Measurements from ENCODE around the gene RANBP10. TPM values are rescaled to one million over a fixed set of nuclear protein-coding genes. Genes with fewer than 3 reads are reported as not detected.

The RANBP10 gene
- total RNA-seq, 1 experiment from 2014 or later = 15.6 TPM

- Histone ChIP-seq H3K4me1 (ENCODE audit: insufficient read depth, low read length) (0 out of 2 replicates have a peak, but pooled peaks cover 2% of the 10 kb centered on the region), H2BK120ac (ENCODE audit: low read depth, low read length, poor library complexity, severe bottlenecking) (no peak overlapping the region), H3K27me3 (ENCODE audit: insufficient read depth, low read length) (no peaks in the 10 kb centered on the region), H2BK5ac (ENCODE audit: insufficient read length, low read length) (no peak overlapping the region), H2AK5ac (ENCODE audit: insufficient read length, low read length) (no peak overlapping the region), H3K56ac (ENCODE audit: insufficient read length, low read depth, low read length) (no peak overlapping the region), H3K23ac (ENCODE audit: insufficient read length, low read depth, low read length) (no peak overlapping the region), H3K27ac (ENCODE audit: insufficient read length, low read depth, low read length) (no peak overlapping the region), H3K14ac (ENCODE audit: insufficient read depth, low read length) (no peak overlapping the region), H3K4me2 (ENCODE audit: insufficient read depth, insufficient read length, low read length) (no peak overlapping the region), H3K23me2 (ENCODE audit: insufficient read length, low read depth, low read length, poor library complexity, severe bottlenecking) (peaks cover under 1% of the 10 kb centered on the region), H2AFZ (ENCODE audit: low read length) (no peak overlapping the region), H3K4ac (ENCODE audit: low read depth, low read length) (no peak overlapping the region), H3T11ph (ENCODE audit: low read length) (no peak overlapping the region), H3K18ac (ENCODE audit: insufficient read length, low read depth, low read length) (no peak overlapping the region), H3K9ac (ENCODE audit: extremely low read depth, insufficient read length, low read length) (no peak overlapping the region), H4K20me1 (ENCODE audit: control insufficient read depth, insufficient read depth, insufficient read length) (no peaks in the 10 kb centered on the region), H2BK20ac (ENCODE audit: low read depth, low read length, poor library complexity, severe bottlenecking) (no peak overlapping the region), H2BK15ac (ENCODE audit: low read depth, low read length) (no peak overlapping the region), H4K91ac (ENCODE audit: insufficient read length, low read depth, low read length) (no peak overlapping the region), H4K5ac (ENCODE audit: insufficient read length, low read depth, low read length) (no peak overlapping the region), H3K9me3 (ENCODE audit: control insufficient read depth, low read depth, low read length) (no peaks in the 10 kb centered on the region), H4K8ac (replicated peaks; ENCODE audit: insufficient read length, low read depth, low read length) (no peak overlapping the region), H3K79me1 (ENCODE audit: insufficient read depth, low read depth, low read length, poor library complexity, severe bottlenecking) (peaks cover 8% of the 10 kb centered on the region), H3K79me2 (ENCODE audit: insufficient read depth, low read length) (peaks cover 2% of the 10 kb centered on the region; the same call in 1 of the 2 replicates), H2BK12ac (ENCODE audit: insufficient read length, low read depth, low read length) (no peak overlapping the region)
- H3K27ac Mint-ChIP-seq = peak overlapping the region; percentile 4 to 86 (median 83); a peak in 5 of 7 replicates
- TF ChIP-seq CTCF (conservative IDR thresholded peaks at IDR 0.05) = no peak
- peaks cover 7% of the 10 kb centered on the region in 2 experiments for H3K4me1 Mint-ChIP-seq
- no peaks in the 10 kb centered on the region for H3K27me3 Mint-ChIP-seq (ENCODE audit: low read depth)
- H3K4me3 Mint-ChIP-seq = no peak overlapping the region
- DNase-seq = no peak
- H3K36me3 Mint-ChIP-seq (ENCODE audit: insufficient read depth in 1 of 3, low read depth in 3 of 3) = peaks cover 14 to 65% (median 51%) of the 10 kb centered on the region in 3 experiments
- WGBS (ENCODE audit: extremely low coverage, insufficient read length, low lambda C conversion rate) = no CpG with 5 or more reads among the region's 7 CpGs
- no peaks in the 10 kb centered on the region for H3K9me3 Mint-ChIP-seq
Measured at GRCh38 chr16:67800338-67800926, 5.9 kb downstream of the RANBP10 start.
